ENCODE results near the gene RHD.
"Not testable (repeated sequence)": the region's sequence is repeated elsewhere in the genome, so short reads cannot be mapped to it uniquely, and the experiment has no call there.

Gene RHD

GRCh38 chr1:25257196-25257595, 15.1 kb upstream of the RHD start:
- DNase-seq (ENCODE audit: low read depth in 2 of 2) = no peak

GRCh38 chr1:25259813-25260212, 12.5 kb upstream of the RHD start:
- DNase-seq (ENCODE audit: low read depth in 2 of 2) = not testable (repeated sequence)

DNA sequence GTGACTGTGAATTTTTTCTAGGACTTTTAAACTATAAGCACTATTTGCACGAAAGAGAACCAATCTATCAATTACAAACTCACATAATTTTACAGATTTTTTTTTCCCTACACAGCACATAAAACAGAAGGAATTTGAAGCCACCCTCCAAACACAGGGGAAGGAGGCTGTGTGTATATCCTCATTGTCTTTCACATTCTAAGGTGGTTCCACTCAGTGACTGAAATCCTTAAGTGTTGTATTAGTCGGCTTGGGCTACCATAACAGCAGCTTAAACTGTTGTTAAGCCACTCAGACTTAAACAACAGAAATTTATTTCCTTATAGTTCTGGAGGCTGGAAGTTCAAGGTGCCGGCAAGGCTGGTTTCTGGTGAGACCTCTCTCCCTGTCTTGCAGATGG, 12.0 kb upstream of the RHD start:
- not testable (repeated sequence) for DNase-seq (ENCODE audit: low read depth in 2 of 2)

- DNase-seq (ENCODE audit: low read depth in 2 of 2) = not testable (repeated sequence)
These were observed 5.6 kb upstream of the RHD start for GRCh38 chr1:25266554-25267287.

DNA sequence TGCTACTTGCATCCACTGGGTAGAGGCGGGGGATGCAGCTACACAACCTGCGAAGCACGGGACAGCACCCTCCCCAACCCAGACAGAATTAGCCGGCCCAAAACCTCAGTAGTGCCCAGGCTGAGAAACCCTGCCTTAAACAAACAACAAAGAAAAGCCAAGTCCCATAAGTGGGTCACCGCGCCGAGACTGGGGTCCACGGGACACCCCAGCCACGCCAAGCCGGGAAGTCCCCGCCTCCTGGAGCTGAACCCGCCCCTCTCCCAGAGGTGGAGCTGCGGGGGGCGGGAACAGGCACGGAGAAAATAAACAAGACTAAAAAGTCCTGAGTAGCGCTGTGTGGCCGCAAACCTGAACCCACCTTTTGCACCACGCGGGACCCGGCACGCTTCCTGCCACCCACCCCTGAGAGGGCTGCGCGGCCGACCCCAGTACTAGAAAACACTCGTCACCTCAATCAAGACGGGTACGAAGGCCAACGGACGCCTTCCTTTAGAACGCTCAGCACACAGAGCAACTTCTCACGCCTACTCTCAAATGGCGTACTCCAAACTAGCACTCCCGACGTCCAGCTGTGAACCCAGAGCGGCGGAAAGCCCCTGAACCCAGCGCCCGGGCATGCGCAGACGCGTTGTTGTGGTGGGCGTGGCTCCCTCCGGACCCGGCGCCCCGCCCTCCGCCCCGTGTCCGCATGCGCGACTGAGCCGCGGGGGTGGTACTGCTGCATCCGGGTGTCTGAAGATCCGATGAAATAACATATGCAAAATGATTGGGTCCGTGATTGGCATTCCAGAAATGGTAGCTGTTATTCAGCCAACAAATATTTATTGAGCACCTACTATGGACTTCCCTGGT, 4.8 kb upstream of the RHD start:
- peak; percentile 84 to 86 for DNase-seq (ENCODE audit: low read depth in 2 of 2)

GRCh38 chr1:25268143-25268760, 4.1 kb upstream of the RHD start:
- DNase-seq (ENCODE audit: low read depth in 2 of 2) = not testable (repeated sequence)

- not testable (repeated sequence) for DNase-seq (ENCODE audit: low read depth in 2 of 2)
These were observed 3.3 kb downstream of the RHD start for GRCh38 chr1:25275648-25276047.

DNA sequence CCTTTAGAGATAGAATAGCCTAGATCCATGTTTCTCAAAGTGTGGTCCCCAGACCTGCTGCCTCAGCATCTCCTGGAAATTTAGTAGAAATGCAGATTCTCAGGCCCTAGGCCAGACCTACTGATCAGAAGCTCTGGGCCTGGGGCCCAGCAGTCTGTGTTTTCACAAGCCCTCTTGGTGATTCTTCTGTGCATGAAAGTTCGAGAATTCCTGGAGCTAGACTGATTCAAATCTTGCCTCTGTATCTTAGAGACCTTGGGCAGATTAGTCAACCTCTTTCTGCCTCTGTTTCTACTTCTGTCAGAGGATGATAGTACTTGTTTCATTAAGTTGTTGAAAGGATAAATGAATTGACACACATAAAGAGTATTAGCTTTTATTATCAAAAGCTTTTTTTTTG, 5.0 kb downstream of the RHD start:
- not testable (repeated sequence) for DNase-seq (ENCODE audit: low read depth in 2 of 2)

- DNase-seq (ENCODE audit: low read depth in 2 of 2) = not testable (repeated sequence)
These were observed 6.0 kb downstream of the RHD start for GRCh38 chr1:25278358-25278757.

- not testable (repeated sequence) for DNase-seq (ENCODE audit: low read depth in 2 of 2)
These were observed 6.5 kb downstream of the RHD start for GRCh38 chr1:25278790-25279189.

DNA sequence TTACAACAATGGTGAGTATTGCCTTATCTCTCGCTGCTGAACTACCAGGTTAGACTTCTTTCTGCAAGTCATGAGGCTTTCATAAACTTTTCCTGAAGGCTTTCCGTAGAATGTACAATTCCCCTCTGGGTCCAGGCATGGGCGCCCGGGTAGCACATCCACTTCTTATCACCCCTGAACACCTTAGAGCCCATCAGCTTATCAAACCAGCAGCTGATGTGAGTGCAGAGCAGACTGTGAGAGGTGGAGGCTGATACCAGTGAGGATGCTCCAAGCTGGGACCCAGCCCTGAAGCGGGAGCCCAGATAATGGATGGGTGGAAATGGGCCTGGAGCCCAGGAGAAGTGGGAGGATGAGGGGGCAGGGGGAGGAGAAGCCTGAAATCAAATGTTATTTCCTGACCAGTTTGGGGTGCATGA, 7.4 kb downstream of the RHD start:
- not testable (repeated sequence) for DNase-seq (ENCODE audit: low read depth in 2 of 2)

GRCh38 chr1:25285862-25286261, 13.6 kb downstream of the RHD start:
- DNase-seq (ENCODE audit: low read depth in 2 of 2) = not testable (repeated sequence)

DNA sequence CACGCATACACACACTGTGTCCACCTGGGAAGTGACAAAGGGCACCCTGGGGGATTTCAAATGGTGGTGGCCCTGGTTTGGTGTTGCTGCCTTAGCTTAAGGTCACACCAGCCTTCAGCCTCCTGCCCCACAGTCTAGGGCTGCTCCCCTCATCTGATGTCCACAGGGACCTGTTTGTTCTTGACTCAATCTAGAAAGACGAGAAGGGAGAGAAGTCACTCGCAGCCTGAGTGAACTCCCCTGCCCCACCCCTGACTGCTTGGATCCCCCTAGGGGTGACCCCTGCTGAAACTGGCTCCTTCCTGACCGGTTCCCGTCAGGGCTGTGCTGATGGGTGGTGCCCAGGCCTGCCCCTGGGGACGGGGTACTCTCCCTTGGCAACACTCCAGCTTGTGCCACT, 14.9 kb downstream of the RHD start:
- not testable (repeated sequence) for DNase-seq (ENCODE audit: low read depth in 2 of 2)

GRCh38 chr1:25288573-25289101, 16.3 kb downstream of the RHD start:
- DNase-seq (ENCODE audit: low read depth in 2 of 2) = not testable (repeated sequence)

DNA sequence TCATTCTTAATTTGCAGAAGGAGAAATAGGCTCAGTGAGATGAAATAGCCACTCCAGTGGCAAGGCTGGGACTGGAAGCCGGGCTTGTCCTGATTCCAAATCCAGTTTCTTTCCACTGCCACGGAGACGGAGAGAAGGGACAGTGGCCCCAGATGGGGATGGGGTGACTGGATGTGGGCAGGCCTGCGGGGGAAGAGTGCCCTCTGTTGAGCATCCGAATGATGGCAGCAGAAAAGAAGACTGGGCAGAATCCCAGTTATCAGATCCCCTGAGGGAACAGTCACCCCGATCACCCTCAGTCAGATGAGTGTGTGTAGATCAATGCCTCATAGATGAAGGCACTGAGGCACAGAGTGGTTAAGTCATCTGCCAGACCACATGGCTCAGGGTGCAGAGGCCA, 17.7 kb downstream of the RHD start:
- DNase-seq (ENCODE audit: low read depth in 2 of 2) = not testable (repeated sequence)

DNA sequence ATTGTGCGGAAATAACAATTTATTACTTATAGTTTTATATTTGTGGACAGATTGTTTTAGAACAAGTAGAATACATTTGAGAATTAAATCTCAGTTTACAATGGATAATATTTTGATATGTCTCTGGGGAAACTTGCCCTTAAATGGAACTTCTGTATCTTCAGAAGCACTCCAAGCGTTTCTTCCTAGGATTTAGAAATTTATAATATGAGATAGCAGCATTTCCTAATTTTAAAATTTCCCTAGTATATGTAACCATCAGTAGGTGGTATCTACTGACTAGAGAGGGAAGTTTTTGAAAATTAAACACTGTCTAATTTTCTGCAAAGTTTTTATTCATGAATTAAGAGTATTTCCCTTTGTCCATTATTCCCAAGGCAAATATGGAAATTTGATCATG, 21.1 kb downstream of the RHD start:
- DNase-seq (ENCODE audit: low read depth in 2 of 2) = not testable (repeated sequence)

DNA sequence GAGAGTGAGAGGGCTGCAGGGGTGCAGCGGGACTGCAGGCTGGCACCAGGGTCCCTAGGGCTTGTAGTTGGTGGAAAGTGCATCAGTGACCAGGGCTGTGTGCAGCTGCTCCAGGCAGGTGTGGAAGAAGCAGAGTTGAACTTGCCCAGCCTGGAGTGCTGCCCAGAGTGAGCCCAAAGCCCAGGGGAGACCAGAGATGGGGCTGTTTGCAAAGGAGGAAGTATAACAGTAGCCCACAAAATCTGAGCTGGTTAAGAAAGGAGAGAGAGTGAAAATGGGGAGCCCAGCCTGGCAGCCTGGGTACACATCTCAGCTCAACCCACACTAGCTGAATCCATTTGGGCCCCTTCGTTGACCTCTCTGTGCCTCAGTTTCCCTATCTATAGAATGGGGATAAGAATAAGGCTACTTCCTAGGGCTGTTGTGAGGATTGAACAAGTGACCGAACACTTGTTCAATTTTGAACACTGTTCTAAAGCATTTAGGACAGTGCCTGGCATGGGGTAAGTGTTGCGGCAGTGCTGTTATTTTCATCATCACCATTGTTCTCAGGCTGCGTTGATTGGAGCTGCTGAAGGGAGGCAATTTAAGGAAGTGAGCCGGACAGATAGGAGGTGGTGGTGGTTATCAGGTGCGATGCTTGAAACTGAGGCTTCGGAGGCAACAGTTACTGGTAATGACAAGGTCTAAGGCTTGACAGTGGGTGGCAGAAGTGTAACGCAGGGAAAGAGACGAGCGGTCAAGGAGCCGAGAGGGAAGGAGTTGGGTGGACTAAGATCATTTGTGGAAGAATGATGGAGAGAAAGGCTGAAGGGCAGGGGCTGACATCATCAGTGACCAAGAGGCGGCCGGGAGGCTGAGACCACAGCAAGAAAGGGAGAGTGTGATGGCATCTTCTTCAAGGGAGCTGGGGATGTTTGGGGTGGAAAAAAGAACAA, 22.8 kb downstream of the RHD start:
- not testable (repeated sequence) for DNase-seq (ENCODE audit: low read depth in 2 of 2)

DNA sequence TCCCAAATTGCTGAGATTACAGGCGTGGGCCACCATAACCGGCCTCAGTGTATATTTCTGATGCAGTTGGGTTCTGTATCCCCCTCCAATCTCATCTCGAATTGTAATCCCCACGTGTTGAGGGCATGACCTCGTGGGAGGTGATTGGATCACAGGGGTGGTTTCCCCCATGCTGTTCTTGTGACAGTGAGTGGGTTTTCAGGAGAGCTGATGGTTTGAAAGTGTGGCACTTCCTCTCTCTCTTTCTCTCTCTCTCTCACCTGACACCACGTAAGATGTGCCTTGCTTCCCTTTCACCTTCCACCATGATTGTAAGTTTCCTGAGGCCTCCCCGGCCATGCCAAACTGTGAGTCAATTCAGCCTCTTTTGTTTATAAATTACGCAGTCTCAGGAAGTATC, 24.2 kb downstream of the RHD start:
- DNase-seq (ENCODE audit: low read depth in 2 of 2) = not testable (repeated sequence)

DNA sequence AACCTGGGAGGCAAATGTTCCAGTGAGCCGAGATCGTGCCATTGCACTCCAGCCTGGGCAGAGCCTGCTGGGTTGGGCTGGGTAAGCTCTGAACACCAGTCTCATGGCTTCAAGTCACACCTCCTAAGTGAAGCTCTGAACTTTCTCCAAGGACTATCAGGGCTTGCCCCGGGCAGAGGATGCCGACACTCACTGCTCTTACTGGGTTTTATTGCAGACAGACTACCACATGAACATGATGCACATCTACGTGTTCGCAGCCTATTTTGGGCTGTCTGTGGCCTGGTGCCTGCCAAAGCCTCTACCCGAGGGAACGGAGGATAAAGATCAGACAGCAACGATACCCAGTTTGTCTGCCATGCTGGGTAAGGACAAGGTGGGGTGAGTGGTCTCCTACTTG, 28.4 kb downstream of the RHD start:
- DNase-seq (ENCODE audit: low read depth in 2 of 2) = not testable (repeated sequence)

- not testable (repeated sequence) for DNase-seq (ENCODE audit: low read depth in 2 of 2)
These were observed 30.0 kb downstream of the RHD start for GRCh38 chr1:25302330-25302729.

GRCh38 chr1:25304936-25305335, 32.6 kb downstream of the RHD start:
- DNase-seq (ENCODE audit: low read depth in 2 of 2) = not testable (repeated sequence)

All from activated CD8-positive, alpha-beta memory T cell treated with anti-CD3 and anti-CD28 coated beads for 4 hours (primary cell).